ENCODE measurements around the gene TBC1D22A. TPM values are rescaled to one million over a fixed set of nuclear protein-coding genes. Genes with fewer than 3 reads are reported as not detected.

Gene TBC1D22A
- total RNA-seq, 2 experiments from 2014 or later: 22.3 to 43.9 TPM

DNA sequence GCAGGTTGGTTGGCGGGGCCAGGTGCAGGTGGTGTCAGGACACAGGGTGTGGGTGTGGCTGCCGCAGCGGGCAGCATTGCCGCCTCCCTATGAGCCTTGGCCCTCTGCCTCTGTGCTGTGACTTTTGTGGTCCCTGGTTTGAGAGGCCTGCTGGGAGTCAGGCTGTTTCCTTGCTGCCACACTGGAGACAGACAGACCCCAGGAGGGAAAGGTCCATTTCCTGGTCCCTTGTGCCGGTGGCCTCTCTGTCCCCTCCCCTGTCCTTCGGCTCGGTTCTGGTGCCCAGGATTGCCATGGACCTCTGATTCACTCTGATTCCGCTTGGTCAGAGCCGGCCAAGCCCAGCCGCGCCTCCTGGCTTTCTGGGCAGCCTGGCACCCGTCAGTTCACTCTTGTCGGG is 196.9 kb downstream of the TBC1D22A start:
- ChIA-PET CTCF (ENCODE audit: unreplicated experiment) (no interaction called here), POLR2A (no interaction called here)
- Histone ChIP-seq H3K27ac (ENCODE audit: low read depth, low read length, poor library complexity, severe bottlenecking) (no peak overlapping the region), H3K36me3 (ENCODE audit: insufficient read depth, low read length) (no peaks in the 10 kb centered on the region), H3K4me3 (ENCODE audit: low read depth, low read length, poor library complexity, severe bottlenecking) (no peak overlapping the region), H3K9me3 (ENCODE audit: low read length) (no peaks in the 10 kb centered on the region), H3K9me2 (ENCODE audit: insufficient read depth, low read length) (no peaks in the 10 kb centered on the region), H3K4me2 (ENCODE audit: low read length) (no peak overlapping the region), H3K79me2 (ENCODE audit: insufficient read depth, low read depth, low read length) (no peaks in the 10 kb centered on the region), H2AFZ (ENCODE audit: low read length) (no peak overlapping the region), H4K20me1 (ENCODE audit: insufficient read depth, low read length) (no peaks in the 10 kb centered on the region), H3K4me1 (ENCODE audit: insufficient read depth, low read length, poor library complexity, severe bottlenecking) (no peaks in the 10 kb centered on the region)
- no peak for DNase-seq (ENCODE audit: low spot score)
- no TSS peak for BruUV-seq (replicated peaks)
- TF ChIP-seq EZH2phosphoT487 (IDR thresholded peaks at IDR 0.05; ENCODE audit: borderline replicate concordance, low read depth, low read length): no peak
- TF ChIP-seq, protein P1, sequence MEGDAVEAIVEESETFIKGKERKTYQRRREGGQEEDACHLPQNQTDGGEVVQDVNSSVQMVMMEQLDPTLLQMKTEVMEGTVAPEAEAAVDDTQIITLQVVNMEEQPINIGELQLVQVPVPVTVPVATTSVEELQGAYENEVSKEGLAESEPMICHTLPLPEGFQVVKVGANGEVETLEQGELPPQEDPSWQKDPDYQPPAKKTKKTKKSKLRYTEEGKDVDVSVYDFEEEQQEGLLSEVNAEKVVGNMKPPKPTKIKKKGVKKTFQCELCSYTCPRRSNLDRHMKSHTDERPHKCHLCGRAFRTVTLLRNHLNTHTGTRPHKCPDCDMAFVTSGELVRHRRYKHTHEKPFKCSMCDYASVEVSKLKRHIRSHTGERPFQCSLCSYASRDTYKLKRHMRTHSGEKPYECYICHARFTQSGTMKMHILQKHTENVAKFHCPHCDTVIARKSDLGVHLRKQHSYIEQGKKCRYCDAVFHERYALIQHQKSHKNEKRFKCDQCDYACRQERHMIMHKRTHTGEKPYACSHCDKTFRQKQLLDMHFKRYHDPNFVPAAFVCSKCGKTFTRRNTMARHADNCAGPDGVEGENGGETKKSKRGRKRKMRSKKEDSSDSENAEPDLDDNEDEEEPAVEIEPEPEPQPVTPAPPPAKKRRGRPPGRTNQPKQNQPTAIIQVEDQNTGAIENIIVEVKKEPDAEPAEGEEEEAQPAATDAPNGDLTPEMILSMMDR (conservative IDR thresholded peaks at IDR 0.05; ENCODE audit: low read length): no peak
- intact Hi-C loops (cut with micrococcal nuclease; ENCODE audit: unreplicated experiment): no loop called here

DNA sequence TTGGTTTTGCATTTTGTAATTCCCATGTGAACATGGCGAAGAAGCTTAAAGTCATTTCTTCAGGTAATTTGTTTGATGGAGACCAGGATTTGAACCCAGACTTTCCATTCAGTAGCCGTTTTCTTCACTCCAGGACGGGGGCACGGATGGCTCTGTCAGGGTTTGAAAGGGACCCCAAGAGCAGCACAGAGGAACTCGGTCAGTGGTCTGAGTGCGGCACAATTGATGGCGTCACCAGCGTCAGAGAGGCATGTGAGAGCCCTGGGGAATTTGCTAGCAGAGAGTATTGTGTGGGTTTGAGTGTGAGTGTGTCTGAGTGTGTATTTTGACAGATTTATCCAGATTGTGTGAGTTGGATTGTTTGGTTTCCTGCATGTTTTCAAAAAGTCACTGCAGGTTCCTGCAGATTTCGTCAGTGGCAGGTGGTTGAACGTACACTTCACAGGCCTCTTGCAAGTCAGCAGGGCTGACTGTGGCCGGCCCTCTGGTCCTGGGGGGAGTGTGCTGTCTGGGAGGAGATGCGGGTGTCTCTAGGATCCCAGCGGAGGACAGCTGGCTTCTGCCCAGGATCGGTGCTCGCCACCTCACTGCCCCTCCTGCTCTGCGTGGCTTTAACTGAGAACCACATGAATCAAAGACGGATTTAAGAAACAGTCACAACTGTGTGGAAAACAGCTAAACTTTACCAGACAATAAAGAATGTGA is 199.3 kb downstream of the TBC1D22A start:
- no TSS peak for BruUV-seq (replicated peaks)
- H3K27ac ChIP-seq (ENCODE audit: low read depth, low read length, poor library complexity, severe bottlenecking): no peak overlapping the region
- no peaks in the 10 kb centered on the region for H3K36me3 ChIP-seq (ENCODE audit: insufficient read depth, low read length)
- ChIA-PET POLR2A (no interaction called here), CTCF (ENCODE audit: unreplicated experiment) (no interaction called here)
- no peak overlapping the region for H2AFZ ChIP-seq (ENCODE audit: low read length)
- TF ChIP-seq EZH2phosphoT487 (IDR thresholded peaks at IDR 0.05; ENCODE audit: borderline replicate concordance, low read depth, low read length): no peak
- H4K20me1 ChIP-seq (ENCODE audit: insufficient read depth, low read length): no peaks in the 10 kb centered on the region
- no peak overlapping the region for H3K4me3 ChIP-seq (ENCODE audit: low read depth, low read length, poor library complexity, severe bottlenecking)
- DNase-seq (ENCODE audit: low spot score): no peak
- no peaks in the 10 kb centered on the region for H3K9me3 ChIP-seq (ENCODE audit: low read length)
- H3K4me2 ChIP-seq (ENCODE audit: low read length): no peak overlapping the region
- H3K79me2 ChIP-seq (ENCODE audit: insufficient read depth, low read depth, low read length): no peaks in the 10 kb centered on the region
- no peaks in the 10 kb centered on the region for H3K9me2 ChIP-seq (ENCODE audit: insufficient read depth, low read length)
- intact Hi-C loops (cut with micrococcal nuclease; ENCODE audit: unreplicated experiment): no loop called here
- H3K4me1 ChIP-seq (ENCODE audit: insufficient read depth, low read length, poor library complexity, severe bottlenecking): no peaks in the 10 kb centered on the region

DNA sequence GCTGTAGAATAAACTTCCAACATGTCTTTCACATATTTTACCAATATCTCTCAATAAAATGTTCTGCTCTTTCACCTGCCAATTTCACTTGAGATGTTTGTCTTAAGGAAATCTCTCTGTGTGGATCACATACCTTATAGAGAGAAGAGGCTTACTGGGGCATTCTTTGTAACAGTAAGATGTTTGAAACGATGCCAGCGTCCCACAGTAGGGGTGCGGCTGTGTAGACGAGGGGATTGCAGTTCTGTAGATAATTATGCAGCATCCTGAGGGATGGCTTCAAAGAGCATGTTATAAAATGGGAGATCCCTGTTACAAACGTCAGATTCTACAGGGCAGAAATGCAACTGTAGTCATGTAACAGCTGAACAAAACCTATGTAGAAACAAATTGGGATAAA is 200.0 kb downstream of the TBC1D22A start:
- H3K79me2 ChIP-seq (ENCODE audit: insufficient read depth, low read depth, low read length): no peaks in the 10 kb centered on the region
- no peak for TF ChIP-seq EZH2phosphoT487 (IDR thresholded peaks at IDR 0.05; ENCODE audit: borderline replicate concordance, low read depth, low read length)
- TF ChIP-seq, protein P1 (conservative IDR thresholded peaks at IDR 0.05; ENCODE audit: low read length): no peak
- intact Hi-C loops (cut with micrococcal nuclease; ENCODE audit: unreplicated experiment): no loop called here
- no peaks in the 10 kb centered on the region for H3K4me1 ChIP-seq (ENCODE audit: insufficient read depth, low read length, poor library complexity, severe bottlenecking)
- H4K20me1 ChIP-seq (ENCODE audit: insufficient read depth, low read length): no peaks in the 10 kb centered on the region
- no peaks in the 10 kb centered on the region for H3K9me2 ChIP-seq (ENCODE audit: insufficient read depth, low read length)
- H3K9me3 ChIP-seq (ENCODE audit: low read length): no peaks in the 10 kb centered on the region
- H3K4me3 ChIP-seq (ENCODE audit: low read depth, low read length, poor library complexity, severe bottlenecking): no peak overlapping the region
- no peak overlapping the region for H3K4me2 ChIP-seq (ENCODE audit: low read length)
- no peak overlapping the region for H2AFZ ChIP-seq (ENCODE audit: low read length)
- ChIA-PET POLR2A (no interaction called here), CTCF (ENCODE audit: unreplicated experiment) (no interaction called here)
- H3K27ac ChIP-seq (ENCODE audit: low read depth, low read length, poor library complexity, severe bottlenecking): no peak overlapping the region
- no TSS peak for BruUV-seq (replicated peaks)
- no peak for DNase-seq (ENCODE audit: low spot score)
- no peaks in the 10 kb centered on the region for H3K36me3 ChIP-seq (ENCODE audit: insufficient read depth, low read length)

Data from OCI-LY7 (cell line).